GM23338 (cell line): ENCODE measurements around the gene TRDMT1.
A peak's percentile ranks its signal among the peaks of the same experiment; 100 is the strongest.

Experiments used
- CREB1 ChIP-seq: fragments of 250-450 bp; sonication (Bioruptor Pico); IDR thresholded peaks from 2 replicates; pipeline ENCODE4 v1.5.0; 2020; ENCODE audit warnings: low read depth, mild to moderate bottlenecking, moderate library complexity
- CTCF ChIP-seq, 2 experiments: fragments of 200-600 bp in 1 of 2; sonication (generic) in 1 of 2; conservative IDR thresholded peaks; 2 replicates each; pipeline versions ENCODE4 v1.5.1 to v1.6.1; 2016 to 2017; ENCODE audit warnings: antibody characterized with exemption in 2 of 2, low read depth in 2 of 2, mild to moderate bottlenecking in 2 of 2, moderate library complexity in 1 of 2
- ETS1 ChIP-seq: IDR thresholded peaks from 2 replicates; pipeline ENCODE4 v1.6.1; 2016; ENCODE audit warnings: antibody characterized with exemption
- EZH2 ChIP-seq: fragments of 200-600 bp; sonication (generic); IDR thresholded peaks from one replicate; pipeline ENCODE4 v1.8.0; 2017; ENCODE audit warnings: antibody characterized with exemption, mild to moderate bottlenecking, low read depth; ENCODE audit not compliant: unreplicated experiment
- NANOG ChIP-seq: IDR thresholded peaks from 2 replicates; pipeline ENCODE4 v1.6.1; 2016; ENCODE audit warnings: antibody characterized with exemption, borderline replicate concordance
- POLR2AphosphoS5 ChIP-seq: IDR thresholded peaks from 2 replicates; pipeline ENCODE4 v1.6.1; 2016; ENCODE audit warnings: antibody characterized with exemption, low read depth
- ZNF114 ChIP-seq: fragments of 250-450 bp; sonication (Bioruptor Pico); IDR thresholded peaks from 2 replicates; pipeline ENCODE4 v1.5.0; 2020; ENCODE audit warnings: mild to moderate bottlenecking, moderate library complexity

- TF ChIP-seq CTCF (conservative IDR thresholded peaks at IDR 0.05; ENCODE audit: low read depth in 2 of 2): no peak
- no peak for TF ChIP-seq EZH2
- no peak for TF ChIP-seq ZNF114 (CRISPR knock-in tag)
- TF ChIP-seq POLR2AphosphoS5: peak; percentile 42; the same call in 1 of the 2 replicates
- TF ChIP-seq ETS1: no peak
- TF ChIP-seq NANOG: no peak
- TF ChIP-seq CREB1 (CRISPR knock-in tag): no peak
These were observed 27.7 kb upstream of the TRDMT1 start for GRCh38 chr10:17229016-17229716.
